CMK (cell line): Measurements from ENCODE around the gene SRBD1.
"Not testable (repeated sequence)": the region's sequence is repeated elsewhere in the genome, so short reads cannot be mapped to it uniquely, and the experiment has no call there.

Experiments
- DNase-seq: peaks from one replicate; pipeline ENCODE4 v3.0.0-alpha.2; 2010; ENCODE audit warnings: low read depth

SRBD1 gene

DNA sequence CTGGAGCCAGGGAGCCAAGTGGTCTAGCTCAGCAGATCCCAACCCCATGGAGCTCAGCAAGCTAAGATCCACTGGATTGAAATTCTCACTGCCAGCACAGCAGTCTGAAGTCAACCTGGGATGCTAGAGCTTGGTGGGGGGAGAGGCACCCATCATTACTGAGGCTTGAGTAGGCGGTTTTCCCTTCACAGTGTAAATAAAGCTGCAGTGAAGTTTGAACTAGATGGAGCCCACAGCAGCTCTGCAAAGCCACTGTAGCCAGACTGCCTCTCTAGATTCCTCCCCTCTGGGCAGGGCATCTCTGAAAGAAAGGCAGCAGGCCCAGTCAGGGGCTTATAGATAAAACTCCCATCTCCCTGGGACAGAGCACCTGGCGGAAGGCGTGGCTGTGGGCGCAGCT lies 185.0 kb downstream of the SRBD1 start:
- not testable (repeated sequence) for DNase-seq

DNA sequence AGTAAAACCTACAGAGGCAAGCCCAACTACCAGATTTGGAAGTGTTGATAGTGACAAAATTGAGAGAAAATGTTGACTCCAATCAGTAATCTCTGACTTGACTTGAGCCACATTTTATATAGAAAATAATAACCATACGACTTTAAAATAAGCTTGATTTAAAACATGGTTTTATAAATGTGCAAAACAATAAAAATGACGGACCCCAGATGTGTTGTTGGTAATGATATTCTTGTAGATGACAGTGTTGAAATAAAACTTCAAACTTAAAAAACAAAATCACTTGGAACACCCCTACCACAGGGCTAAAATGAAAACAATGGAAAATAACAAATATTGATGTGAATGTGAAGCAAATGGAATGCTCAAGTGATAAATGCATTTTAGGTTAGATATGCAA lies 188.1 kb downstream of the SRBD1 start:
- DNase-seq = no peak

DNA sequence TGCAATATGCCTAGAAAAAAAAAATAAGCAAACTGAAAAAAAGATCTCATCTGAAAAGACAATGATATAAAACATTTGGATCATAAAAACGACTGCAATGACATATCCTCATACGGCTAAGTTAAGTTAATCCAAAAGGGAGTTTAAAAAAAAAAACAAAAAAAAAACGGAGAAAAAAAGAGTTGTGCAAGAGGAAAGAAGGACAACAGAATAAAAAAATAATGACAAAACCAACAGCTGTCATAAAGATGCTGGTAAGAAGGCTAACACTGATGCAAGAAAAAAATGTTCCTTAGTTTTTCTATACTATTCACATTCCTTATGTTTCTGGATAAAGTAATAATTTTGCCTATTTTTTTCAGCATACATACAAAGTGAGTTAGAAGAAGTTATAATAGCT lies 192.5 kb downstream of the SRBD1 start:
- DNase-seq = no peak

DNA sequence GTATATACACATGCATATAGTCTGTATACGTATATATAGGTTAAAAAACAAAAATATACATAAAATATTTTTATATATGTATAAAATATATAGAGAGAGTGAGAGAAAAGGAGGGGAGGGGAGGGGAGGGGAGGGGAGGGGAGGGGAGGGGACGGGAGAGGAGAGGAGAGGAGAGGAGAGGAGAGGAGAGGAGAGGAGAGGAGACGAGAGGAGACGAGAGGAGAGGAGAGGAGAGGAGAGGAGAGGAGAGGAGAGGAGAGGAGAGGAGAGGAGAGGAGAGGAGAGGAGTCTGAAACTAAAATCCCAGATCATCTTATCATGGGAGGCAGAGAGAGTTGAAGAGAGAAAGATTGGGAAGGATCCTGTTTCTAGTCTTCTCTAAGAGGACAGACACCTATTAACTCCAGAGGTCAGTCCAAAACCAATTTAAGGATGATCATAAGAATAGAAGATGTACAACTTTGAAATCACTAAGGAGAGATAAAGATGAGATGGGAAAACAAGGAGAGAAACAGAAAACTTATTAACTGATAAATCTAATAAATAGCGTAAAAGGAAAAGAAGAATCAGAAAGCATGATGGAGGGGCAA lies 195.4 kb downstream of the SRBD1 start:
- DNase-seq = no peak

- DNase-seq = no peak
Observed at GRCh38 chr2:45412754-45413379, 198.2 kb downstream of the SRBD1 start.

DNA sequence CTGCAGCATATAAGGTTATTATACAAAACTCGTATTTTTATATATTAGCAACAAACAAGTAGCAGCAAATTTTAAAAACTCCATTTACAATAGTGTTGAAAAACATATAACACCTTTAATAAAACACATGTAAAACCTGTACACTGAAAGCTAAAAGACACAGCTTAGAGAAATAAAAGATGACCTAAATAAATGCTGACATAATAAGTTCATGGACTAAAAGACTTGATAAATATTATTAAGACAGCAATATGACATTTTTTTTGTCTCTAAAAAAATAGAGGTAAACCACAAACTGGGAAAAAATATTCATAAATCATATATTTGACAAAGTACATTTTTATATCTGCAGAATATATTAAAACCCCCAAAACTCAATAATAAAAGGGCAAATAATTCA lies 201.4 kb downstream of the SRBD1 start:
- no peak for DNase-seq

- DNase-seq = no peak
Observed at GRCh38 chr2:45406621-45407020, 204.4 kb downstream of the SRBD1 start.

DNA sequence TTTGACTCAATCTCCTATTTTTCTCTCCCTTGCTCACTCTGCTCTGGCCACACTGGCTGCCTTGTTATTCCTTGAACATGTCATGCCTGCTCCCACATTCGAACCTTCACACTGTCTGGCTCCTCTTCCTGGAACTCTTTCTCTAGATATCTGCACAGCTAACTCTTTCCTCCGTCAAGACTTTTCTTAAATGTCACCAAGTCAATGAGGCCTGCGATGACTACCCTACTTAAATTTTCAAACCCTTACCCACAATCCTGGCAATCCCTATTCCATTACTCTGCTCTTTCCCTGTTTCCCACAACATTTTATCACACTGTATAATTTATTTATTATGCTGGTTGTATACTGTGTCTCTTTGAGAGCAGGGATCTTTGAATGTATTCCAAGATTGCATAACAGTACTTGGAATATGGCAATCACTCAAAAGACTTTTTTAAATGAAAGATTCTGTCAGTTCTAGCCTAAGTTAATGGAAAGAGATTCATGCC lies 206.2 kb downstream of the SRBD1 start:
- DNase-seq = no peak

DNA sequence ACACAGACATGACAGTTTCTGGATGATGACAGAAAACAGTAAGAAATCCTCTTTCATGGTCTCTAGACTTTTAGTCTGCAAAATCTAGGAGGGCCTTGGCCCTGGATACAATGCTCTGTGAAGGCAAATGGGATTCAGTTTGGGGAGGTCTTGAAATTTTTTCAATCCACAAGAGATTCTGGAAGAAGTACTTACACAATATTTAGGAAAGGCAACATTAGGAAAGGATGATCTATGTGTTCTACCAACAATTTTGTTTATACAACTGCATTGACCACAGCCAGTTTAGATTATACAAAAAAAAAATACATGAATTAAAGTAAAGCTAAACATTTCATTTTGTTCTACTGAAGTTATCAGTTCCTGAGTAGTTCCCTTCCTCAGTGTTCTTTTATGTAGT lies 208.0 kb downstream of the SRBD1 start:
- DNase-seq = no peak

DNA sequence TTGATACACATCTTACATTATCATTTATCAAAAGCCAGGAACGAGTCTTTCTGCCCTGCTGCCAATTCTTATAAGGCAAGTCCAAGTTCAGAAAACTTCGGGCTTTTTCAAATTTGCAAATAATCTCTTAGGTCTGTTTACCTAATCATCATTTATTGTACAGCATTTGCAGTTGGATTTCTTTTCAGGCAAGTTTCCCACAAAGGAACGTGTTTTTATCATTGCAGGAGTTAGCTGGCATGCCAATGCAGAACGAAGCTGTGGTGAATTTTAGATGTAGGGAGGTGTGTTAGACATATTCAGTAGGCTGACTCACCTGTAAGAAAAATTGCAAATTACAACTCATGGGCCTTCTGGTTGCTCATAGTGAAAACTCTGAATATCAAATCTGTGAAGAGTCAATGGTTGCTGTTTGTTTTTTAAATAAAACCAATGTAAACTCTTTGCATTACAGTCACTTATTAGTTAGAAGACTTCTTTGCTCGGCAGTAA lies 209.6 kb downstream of the SRBD1 start:
- DNase-seq = no peak

- DNase-seq = no peak
Observed at GRCh38 chr2:45399040-45399784, 211.9 kb downstream of the SRBD1 start.

- no peak for DNase-seq
Observed at GRCh38 chr2:45397292-45397691, 213.8 kb downstream of the SRBD1 start.

DNA sequence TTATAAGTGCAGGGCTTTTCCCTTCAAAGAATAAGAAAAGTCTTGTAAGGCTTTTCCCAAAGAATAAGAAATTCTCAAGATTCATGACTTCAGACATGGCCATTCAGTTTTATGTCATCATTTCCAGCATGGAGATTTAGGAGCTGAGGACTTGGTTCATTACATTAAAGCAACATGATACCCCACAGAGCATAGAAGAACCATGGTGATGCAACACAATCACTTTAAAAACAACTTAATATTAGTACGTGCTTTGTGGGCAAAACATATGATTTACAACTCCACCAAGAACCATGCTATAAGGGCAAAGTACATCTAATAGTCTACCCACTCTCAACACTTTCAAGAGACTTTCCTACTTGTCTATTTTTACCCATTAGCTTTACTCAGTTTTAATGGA lies 214.4 kb downstream of the SRBD1 start:
- DNase-seq = no peak

- no peak for DNase-seq
Observed at GRCh38 chr2:45394842-45395241, 216.2 kb downstream of the SRBD1 start.

GRCh38 chr2:45394216-45394615 lies 216.9 kb downstream of the SRBD1 start:
- no peak for DNase-seq

DNA sequence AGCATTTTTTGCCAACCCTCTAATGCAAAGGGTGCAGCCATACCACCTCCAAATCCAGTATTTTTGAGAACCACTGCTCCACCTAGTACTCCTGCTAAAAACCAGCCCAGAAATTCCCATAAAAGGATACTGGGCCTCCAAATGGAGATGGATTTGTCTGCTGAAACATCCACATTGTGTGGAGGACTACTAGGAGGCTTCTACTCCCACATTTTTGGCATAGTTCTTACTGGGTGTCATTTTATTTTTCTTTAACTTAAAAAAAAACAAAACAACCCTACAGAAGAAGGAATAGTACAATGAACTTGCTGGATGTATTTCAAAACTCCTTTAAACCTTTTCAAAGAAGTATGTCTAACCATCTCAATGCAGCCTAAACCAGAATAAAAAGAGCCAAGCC lies 219.2 kb downstream of the SRBD1 start:
- DNase-seq = no peak

GRCh38 chr2:45390861-45391260 lies 220.2 kb downstream of the SRBD1 start:
- DNase-seq = no peak

DNA sequence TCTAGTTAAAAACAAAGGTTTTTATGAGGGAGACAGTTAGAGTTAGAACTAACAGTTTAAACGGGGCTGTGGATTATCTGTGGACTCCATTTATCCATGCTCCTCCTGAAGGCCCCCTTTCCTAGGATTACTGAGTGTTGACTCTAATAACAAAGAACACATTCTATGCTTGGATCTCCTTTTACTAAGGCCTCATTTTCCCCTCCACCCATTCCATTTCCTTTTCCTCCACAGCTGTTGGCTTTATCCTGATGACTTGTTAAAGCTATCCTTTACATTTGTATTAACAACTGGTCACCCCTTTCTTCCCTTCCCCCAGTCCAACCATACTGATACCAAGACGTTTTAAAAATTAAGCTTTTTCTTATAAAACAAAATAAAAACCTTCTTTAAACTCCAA lies 220.6 kb downstream of the SRBD1 start:
- no peak for DNase-seq

DNA sequence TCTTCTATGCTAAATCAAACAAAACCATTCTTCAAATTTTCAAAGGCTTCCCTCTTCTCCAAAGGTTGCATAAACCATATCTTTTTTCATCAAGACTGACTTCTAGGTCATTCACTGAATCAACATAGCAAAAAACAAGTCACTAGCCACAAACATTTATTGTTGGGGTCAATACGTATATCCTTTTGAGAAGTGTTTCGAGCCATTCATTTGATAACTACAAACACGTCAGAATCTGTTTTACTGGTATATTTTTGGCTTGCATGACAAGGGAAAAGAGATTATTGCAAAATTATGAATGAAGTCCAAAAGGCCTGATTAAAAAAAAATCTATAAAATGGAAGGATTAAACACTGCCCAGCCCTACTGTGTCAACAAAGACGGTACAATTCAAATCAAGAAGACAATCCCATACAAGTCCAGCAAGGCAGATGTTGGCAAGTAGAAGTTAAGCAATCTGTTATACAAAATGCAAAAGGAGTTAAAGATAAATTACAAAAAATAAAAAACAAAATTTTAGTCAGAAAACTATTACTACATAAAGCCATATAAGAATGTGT lies 222.4 kb downstream of the SRBD1 start:
- no peak for DNase-seq

DNA sequence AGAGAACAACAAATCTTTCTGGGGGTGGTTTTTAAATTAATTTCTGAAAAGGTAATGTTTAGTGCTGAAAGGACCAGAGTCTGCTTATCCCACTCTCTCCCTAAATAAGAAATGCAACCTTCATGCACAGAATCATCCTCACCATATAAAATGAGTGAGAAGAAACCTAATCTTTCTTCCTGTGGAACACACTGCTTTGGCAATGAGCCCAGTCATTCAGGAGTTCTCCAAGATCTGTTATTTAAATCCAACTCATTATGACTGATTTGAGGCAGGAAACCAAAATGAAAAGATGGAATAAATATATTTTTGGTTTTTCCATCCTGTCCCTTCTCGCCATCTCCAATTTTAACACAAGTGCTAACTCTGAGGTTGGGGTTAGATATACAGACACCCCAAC lies 228.3 kb downstream of the SRBD1 start:
- DNase-seq = no peak

- DNase-seq = no peak
Observed at GRCh38 chr2:45380131-45380836, 230.8 kb downstream of the SRBD1 start.

GRCh38 chr2:45379399-45380087 lies 231.5 kb downstream of the SRBD1 start:
- no peak for DNase-seq
